B cell (primary cell): ENCODE results near the gene GRIP2.

Experiments
- CTCF ChIP-seq: fragments of 200-600 bp; IDR thresholded peaks from one replicate; pipeline ENCODE4 v1.8.0; 2022; ENCODE audit warnings: antibody characterized with exemption, mild to moderate bottlenecking
- EZH2 ChIP-seq: IDR thresholded peaks from 2 replicates; pipeline ENCODE4 v1.6.1; 2012; ENCODE audit warnings: borderline replicate concordance, low read depth, mild to moderate bottlenecking, moderate library complexity, low read length; ENCODE audit not compliant: insufficient read depth, poor library complexity, severe bottlenecking

GRCh38 chr3:14487086-14487485, 53.1 kb downstream of the GRIP2 start:
- TF ChIP-seq CTCF (no peak), EZH2 (no peak)
